OCI-LY1 (cell line): Measurements from ENCODE around the gene VCAN.

ENCODE experiments used
- H2AFZ ChIP-seq: fragments of 200-600 bp; sonication (generic), shearing (Covaris generic); 2 replicates; pipeline ENCODE4 v1.6.0; 2014; ENCODE audit warnings: antibody characterized with exemption, mild to moderate bottlenecking, low read length
- H3F3A ChIP-seq: fragments of 200-600 bp; sonication (generic), shearing (Covaris generic); 2 replicates; pipeline ENCODE4 v1.6.0; 2014; ENCODE audit warnings: mild to moderate bottlenecking, antibody characterized with exemption, low read length, moderate library complexity; ENCODE audit not compliant: insufficient read depth
- H3K27ac ChIP-seq: fragments of 200-600 bp; sonication (generic); 2 replicates; pipeline ENCODE4 v1.5.1; 2014; ENCODE audit warnings: low read length, mixed run types, mild to moderate bottlenecking, low read depth; ENCODE audit not compliant: poor library complexity, severe bottlenecking
- H3K27me3 ChIP-seq: fragments of 200-600 bp; sonication (generic); 2 replicates; pipeline ENCODE4 v1.6.0; 2014; ENCODE audit warnings: antibody characterized with exemption, mild to moderate bottlenecking, low read length, moderate library complexity; ENCODE audit not compliant: insufficient read depth
- H3K36me3 ChIP-seq: fragments of 200-600 bp; sonication (generic); 2 replicates; pipeline ENCODE4 v1.6.1; 2014; ENCODE audit warnings: mild to moderate bottlenecking, antibody characterized with exemption, low read length, moderate library complexity, mixed read lengths; ENCODE audit not compliant: insufficient read depth
- H3K4me1 ChIP-seq: fragments of 200-600 bp; sonication (generic); 2 replicates; pipeline ENCODE4 v1.5.1; 2014; ENCODE audit warnings: mild to moderate bottlenecking, low read length, moderate library complexity; ENCODE audit not compliant: insufficient read depth, severe bottlenecking
- H3K4me2 ChIP-seq: fragments of 200-600 bp; sonication (generic), shearing (Covaris generic); 2 replicates; pipeline ENCODE4 v1.6.1; 2014; ENCODE audit warnings: low read length
- H3K4me3 ChIP-seq: fragments of 200-600 bp; sonication (generic); 2 replicates; pipeline ENCODE4 v1.5.1; 2014; ENCODE audit warnings: low read length, low read depth, mild to moderate bottlenecking, mixed read lengths; ENCODE audit not compliant: poor library complexity, severe bottlenecking
- H3K79me2 ChIP-seq: fragments of 200-600 bp; shearing (Covaris generic); 2 replicates; pipeline ENCODE4 v1.6.1; 2016; ENCODE audit warnings: mixed run types, low read length, mixed read lengths; ENCODE audit not compliant: insufficient read depth
- H3K9ac ChIP-seq: fragments of 200-600 bp; sonication (generic), shearing (Covaris generic); 2 replicates; pipeline ENCODE4 v1.6.1; 2014; ENCODE audit warnings: mild to moderate bottlenecking, low read length, mixed read lengths
- H3K9me2 ChIP-seq: fragments of 200-600 bp; sonication (generic), shearing (Covaris generic); 2 replicates; pipeline ENCODE4 v1.6.1; 2014; ENCODE audit warnings: low read depth, mild to moderate bottlenecking, low read length, mixed read lengths
- H3K9me3 ChIP-seq: fragments of 200-600 bp; shearing (Covaris generic); 2 replicates; pipeline ENCODE4 v1.6.1; 2014; ENCODE audit warnings: low read length, mixed read lengths
- H4K20me1 ChIP-seq: fragments of 200-600 bp; sonication (generic), shearing (Covaris generic); 2 replicates; pipeline ENCODE4 v1.6.0; 2016; ENCODE audit warnings: mild to moderate bottlenecking, low read length; ENCODE audit not compliant: insufficient read depth
- EZH2 ChIP-seq: fragments of 200-600 bp; sonication (generic), shearing (Covaris generic); IDR thresholded peaks from 2 replicates; pipeline ENCODE4 v1.8.0; 2017; ENCODE audit warnings: borderline replicate concordance, mixed run types, mild to moderate bottlenecking, antibody characterized with exemption, low read length, moderate library complexity, mixed read lengths
- TF ChIP-seq, protein P1 (sequence below): fragments of 200-600 bp; sonication (generic), shearing (Covaris generic); IDR thresholded peaks from 2 replicates; pipeline ENCODE4 v1.5.1; 2017; ENCODE audit warnings: mild to moderate bottlenecking, antibody characterized with exemption, low read length, moderate library complexity, mixed read lengths

VCAN gene

GRCh38 chr5:83512061-83512745 lies 40.7 kb downstream of the VCAN start:
- no peaks in the 10 kb centered on the region for H3K9me2 ChIP-seq
- no peaks in the 10 kb centered on the region for H3K79me2 ChIP-seq
- H2AFZ ChIP-seq = no peak overlapping the region
- H3K4me1 ChIP-seq = no peaks in the 10 kb centered on the region
- H3F3A ChIP-seq = no peaks in the 10 kb centered on the region
- no peaks in the 10 kb centered on the region for H4K20me1 ChIP-seq
- no peak overlapping the region for H3K4me2 ChIP-seq
- H3K9me3 ChIP-seq = no peaks in the 10 kb centered on the region
- H3K27me3 ChIP-seq = no peaks in the 10 kb centered on the region
- no peak overlapping the region for H3K4me3 ChIP-seq
- no peaks in the 10 kb centered on the region for H3K36me3 ChIP-seq
- H3K27ac ChIP-seq = no peak overlapping the region
- H3K9ac ChIP-seq = no peak overlapping the region
- no peak for TF ChIP-seq EZH2
- TF ChIP-seq, protein P1, sequence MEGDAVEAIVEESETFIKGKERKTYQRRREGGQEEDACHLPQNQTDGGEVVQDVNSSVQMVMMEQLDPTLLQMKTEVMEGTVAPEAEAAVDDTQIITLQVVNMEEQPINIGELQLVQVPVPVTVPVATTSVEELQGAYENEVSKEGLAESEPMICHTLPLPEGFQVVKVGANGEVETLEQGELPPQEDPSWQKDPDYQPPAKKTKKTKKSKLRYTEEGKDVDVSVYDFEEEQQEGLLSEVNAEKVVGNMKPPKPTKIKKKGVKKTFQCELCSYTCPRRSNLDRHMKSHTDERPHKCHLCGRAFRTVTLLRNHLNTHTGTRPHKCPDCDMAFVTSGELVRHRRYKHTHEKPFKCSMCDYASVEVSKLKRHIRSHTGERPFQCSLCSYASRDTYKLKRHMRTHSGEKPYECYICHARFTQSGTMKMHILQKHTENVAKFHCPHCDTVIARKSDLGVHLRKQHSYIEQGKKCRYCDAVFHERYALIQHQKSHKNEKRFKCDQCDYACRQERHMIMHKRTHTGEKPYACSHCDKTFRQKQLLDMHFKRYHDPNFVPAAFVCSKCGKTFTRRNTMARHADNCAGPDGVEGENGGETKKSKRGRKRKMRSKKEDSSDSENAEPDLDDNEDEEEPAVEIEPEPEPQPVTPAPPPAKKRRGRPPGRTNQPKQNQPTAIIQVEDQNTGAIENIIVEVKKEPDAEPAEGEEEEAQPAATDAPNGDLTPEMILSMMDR = no peak

DNA sequence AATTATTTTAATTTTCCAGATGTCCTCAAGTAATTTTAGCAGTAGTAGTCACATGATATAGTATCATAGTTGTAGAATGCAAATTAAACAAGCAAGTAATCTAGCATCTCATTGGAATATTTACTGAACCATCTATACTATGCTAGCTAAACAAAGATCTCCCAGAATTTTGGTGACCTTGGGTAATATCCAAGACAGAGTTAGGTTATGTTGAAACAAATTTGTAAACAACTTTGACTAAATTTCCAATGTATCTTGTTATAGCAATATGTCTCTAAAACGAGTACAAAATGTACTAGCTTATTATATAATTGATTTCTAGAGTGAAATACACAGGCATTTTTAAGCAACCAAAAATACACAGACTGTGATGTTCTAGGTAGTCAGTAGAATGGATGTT lies 41.5 kb downstream of the VCAN start:
- H3K27ac ChIP-seq = no peak overlapping the region
- H3K79me2 ChIP-seq = no peaks in the 10 kb centered on the region
- no peaks in the 10 kb centered on the region for H4K20me1 ChIP-seq
- TF ChIP-seq EZH2 = no peak
- TF ChIP-seq, protein P1 = no peak
- no peak overlapping the region for H3K4me3 ChIP-seq
- no peak overlapping the region for H3K9ac ChIP-seq
- no peaks in the 10 kb centered on the region for H3K9me2 ChIP-seq
- H3K9me3 ChIP-seq = no peaks in the 10 kb centered on the region
- H2AFZ ChIP-seq = no peak overlapping the region
- H3K4me2 ChIP-seq = no peak overlapping the region
- no peaks in the 10 kb centered on the region for H3K36me3 ChIP-seq
- H3K4me1 ChIP-seq = no peaks in the 10 kb centered on the region
- H3K27me3 ChIP-seq = no peaks in the 10 kb centered on the region
- no peaks in the 10 kb centered on the region for H3F3A ChIP-seq

DNA sequence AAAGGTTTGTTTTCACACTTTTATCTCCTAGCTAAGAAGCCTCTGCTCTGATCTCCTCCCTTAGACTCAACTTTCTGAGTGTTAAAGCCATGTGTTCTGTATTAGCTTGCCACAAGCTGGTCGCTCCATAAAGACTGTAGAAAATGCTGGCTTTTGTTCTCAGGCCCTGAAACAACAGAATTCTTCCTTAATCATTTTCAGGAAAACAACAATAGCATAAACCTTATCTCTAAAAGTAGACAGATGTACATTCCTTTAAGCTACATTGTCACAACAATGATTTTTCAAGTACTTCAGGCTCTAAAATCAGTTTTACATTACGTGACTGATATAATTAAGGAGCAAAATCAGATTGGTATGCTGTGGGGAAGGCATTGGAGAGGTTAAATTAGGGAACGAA lies 41.9 kb downstream of the VCAN start:
- no peaks in the 10 kb centered on the region for H3K79me2 ChIP-seq
- TF ChIP-seq, protein P1 = no peak
- no peak for TF ChIP-seq EZH2
- H3K27me3 ChIP-seq = no peaks in the 10 kb centered on the region
- H3K27ac ChIP-seq = no peak overlapping the region
- H4K20me1 ChIP-seq = no peaks in the 10 kb centered on the region
- H3K4me2 ChIP-seq = no peak overlapping the region
- H3K4me3 ChIP-seq = no peak overlapping the region
- H3K9me2 ChIP-seq = no peaks in the 10 kb centered on the region
- H3K9me3 ChIP-seq = no peaks in the 10 kb centered on the region
- no peak overlapping the region for H3K9ac ChIP-seq
- H3K36me3 ChIP-seq = no peaks in the 10 kb centered on the region
- H3F3A ChIP-seq = no peaks in the 10 kb centered on the region
- no peaks in the 10 kb centered on the region for H3K4me1 ChIP-seq
- H2AFZ ChIP-seq = no peak overlapping the region
